ENCODE results near the gene TERT.

GRCh38 chr5:1336106-1336561, 41.3 kb upstream of the TERT start:
- TF ChIP-seq POLR2AphosphoS5 (IDR thresholded peaks at IDR 0.05): no peak
- no peak for TF ChIP-seq POLR2A (IDR thresholded peaks at IDR 0.05)
- no peak for TF ChIP-seq CTCF (IDR thresholded peaks at IDR 0.05)

Data from prostate gland (tissue), 2 donors.